ENCODE measurements around the gene DEFB118. TPM values are rescaled to one million over a fixed set of nuclear protein-coding genes. Genes with fewer than 3 reads are reported as not detected.
"Not testable (repeated sequence)": the region's sequence is repeated elsewhere in the genome, so short reads cannot be mapped to it uniquely, and the experiment has no call there.

DEFB118 gene
- total RNA-seq (2014; rRNA removed; shearing (Covaris generic)): not detected in 2 replicates

GRCh38 chr20:31368301-31368700, at the start of gene DEFB118:
Gene DEFB118 (plus strand): TSS chr20:31368601. CDS start chr20:31368651, 50 bp downstream.
- Histone ChIP-seq H3K4me1 (replicated peaks) (no peaks in the 10 kb centered on the region), H3K27ac (no peak within 1 kb of the TSS), H3K9me3 (replicated peaks) (no peaks in the 10 kb centered on the region), H3K36me3 (no peaks in the 10 kb centered on the region), H3K4me3 (no peak within 1 kb of the TSS), H3K27me3 (replicated peaks) (no peaks in the 10 kb centered on the region)
- no peak for DNase-seq (ENCODE audit: low read depth in 1 of 2, low spot score in 2 of 2)

- Histone ChIP-seq H3K9me3 (replicated peaks) (no peaks in the 10 kb centered on the region), H3K4me3 (no peak overlapping the region), H3K4me1 (replicated peaks) (no peaks in the 10 kb centered on the region), H3K36me3 (no peaks in the 10 kb centered on the region), H3K27ac (no peak overlapping the region), H3K27me3 (replicated peaks) (no peaks in the 10 kb centered on the region)
- DNase-seq (ENCODE audit: low read depth in 1 of 2, low spot score in 2 of 2): no peak
Observed at GRCh38 chr20:31322504-31322903, 45.9 kb upstream of the DEFB118 start.

GRCh38 chr20:31330893-31331292, 37.5 kb upstream of the DEFB118 start:
- H3K9me3 ChIP-seq (replicated peaks): no peaks in the 10 kb centered on the region
- no peak for DNase-seq (ENCODE audit: low read depth in 1 of 2, low spot score in 2 of 2)

GRCh38 chr20:31341470-31341869, 26.9 kb upstream of the DEFB118 start:
- Histone ChIP-seq H3K27me3 (replicated peaks) (no peaks in the 10 kb centered on the region), H3K4me3 (no peak overlapping the region), H3K36me3 (no peaks in the 10 kb centered on the region), H3K27ac (no peak overlapping the region), H3K4me1 (replicated peaks) (no peaks in the 10 kb centered on the region), H3K9me3 (replicated peaks) (no peaks in the 10 kb centered on the region)
- DNase-seq (ENCODE audit: low read depth in 1 of 2, low spot score in 2 of 2): no peak

More at GRCh38 chr20:31330893-31331292, 37.5 kb upstream of the DEFB118 start:
- no peak overlapping the region for H3K4me3 ChIP-seq
- no peak overlapping the region for H3K27ac ChIP-seq
- no peaks in the 10 kb centered on the region for H3K4me1 ChIP-seq (replicated peaks)
- no peaks in the 10 kb centered on the region for H3K27me3 ChIP-seq (replicated peaks)
- no peaks in the 10 kb centered on the region for H3K36me3 ChIP-seq

- Histone ChIP-seq H3K4me1 (replicated peaks) (no peaks in the 10 kb centered on the region), H3K27me3 (replicated peaks) (peaks cover 5% of the 10 kb centered on the region; the same call in 1 of the 2 replicates), H3K4me3 (no peak overlapping the region), H3K36me3 (no peaks in the 10 kb centered on the region), H3K27ac (no peak overlapping the region), H3K9me3 (replicated peaks) (no peaks in the 10 kb centered on the region)
- DNase-seq (ENCODE audit: low read depth in 1 of 2, low spot score in 2 of 2): no peak
Observed at GRCh38 chr20:31355981-31356380, 12.4 kb upstream of the DEFB118 start.

GRCh38 chr20:31363295-31363694, 5.1 kb upstream of the DEFB118 start:
- no peak for DNase-seq (ENCODE audit: low read depth in 1 of 2, low spot score in 2 of 2)
- H3K27me3 ChIP-seq (replicated peaks): peaks cover 5% of the 10 kb centered on the region; the same call in 1 of the 2 replicates
- H3K4me3 ChIP-seq: no peak overlapping the region
- no peak overlapping the region for H3K27ac ChIP-seq
- no peaks in the 10 kb centered on the region for H3K36me3 ChIP-seq
- H3K4me1 ChIP-seq (replicated peaks): no peaks in the 10 kb centered on the region
- H3K9me3 ChIP-seq (replicated peaks): no peaks in the 10 kb centered on the region

GRCh38 chr20:31364272-31364671, 4.1 kb upstream of the DEFB118 start:
- not testable (repeated sequence) for DNase-seq (ENCODE audit: low read depth in 1 of 2, low spot score in 2 of 2); H3K36me3 ChIP-seq; H3K9me3 ChIP-seq (replicated peaks); H3K27me3 ChIP-seq (replicated peaks); H3K4me3 ChIP-seq; H3K4me1 ChIP-seq (replicated peaks); H3K27ac ChIP-seq

GRCh38 chr20:31374346-31374745, 5.9 kb downstream of the DEFB118 start:
- no peaks in the 10 kb centered on the region for H3K27me3 ChIP-seq (replicated peaks)
- H3K27ac ChIP-seq: no peak overlapping the region
- no peak for DNase-seq (ENCODE audit: low read depth in 1 of 2, low spot score in 2 of 2)
- H3K4me3 ChIP-seq: no peak overlapping the region
- H3K9me3 ChIP-seq (replicated peaks): no peaks in the 10 kb centered on the region
- H3K36me3 ChIP-seq: no peaks in the 10 kb centered on the region
- H3K4me1 ChIP-seq (replicated peaks): no peaks in the 10 kb centered on the region

GRCh38 chr20:31390490-31390889, 22.1 kb downstream of the DEFB118 start, which contains the start of gene DEFB119:
Gene DEFB119 (minus strand): TSS chr20:31390590. CDS start chr20:31390483, 107 bp downstream.
- no peak within 1 kb of the TSS for H3K27ac ChIP-seq
- no peak for DNase-seq (ENCODE audit: low read depth in 1 of 2, low spot score in 2 of 2)
- no peaks in the 10 kb centered on the region for H3K27me3 ChIP-seq (replicated peaks)
- H3K9me3 ChIP-seq (replicated peaks): no peaks in the 10 kb centered on the region
- H3K4me3 ChIP-seq: no peak within 1 kb of the TSS
- H3K4me1 ChIP-seq (replicated peaks): no peaks in the 10 kb centered on the region
- no peaks in the 10 kb centered on the region for H3K36me3 ChIP-seq

GRCh38 chr20:31392836-31393235, 24.4 kb downstream of the DEFB118 start:
- no peaks in the 10 kb centered on the region for H3K36me3 ChIP-seq
- no peak overlapping the region for H3K27ac ChIP-seq
- H3K4me3 ChIP-seq: no peak overlapping the region
- no peak for DNase-seq (ENCODE audit: low read depth in 1 of 2, low spot score in 2 of 2)
- H3K27me3 ChIP-seq (replicated peaks): no peaks in the 10 kb centered on the region
- no peaks in the 10 kb centered on the region for H3K9me3 ChIP-seq (replicated peaks)
- no peaks in the 10 kb centered on the region for H3K4me1 ChIP-seq (replicated peaks)

GRCh38 chr20:31394900-31395299, 26.5 kb downstream of the DEFB118 start:
- H3K4me1 ChIP-seq (replicated peaks): no peaks in the 10 kb centered on the region
- H3K9me3 ChIP-seq (replicated peaks): no peaks in the 10 kb centered on the region
- no peaks in the 10 kb centered on the region for H3K27me3 ChIP-seq (replicated peaks)
- DNase-seq (ENCODE audit: low read depth in 1 of 2, low spot score in 2 of 2): no peak
- no peak overlapping the region for H3K4me3 ChIP-seq
- no peaks in the 10 kb centered on the region for H3K36me3 ChIP-seq
- no peak overlapping the region for H3K27ac ChIP-seq

GRCh38 chr20:31403886-31404285, 35.5 kb downstream of the DEFB118 start:
- H3K4me3 ChIP-seq: no peak overlapping the region
- no peak overlapping the region for H3K27ac ChIP-seq
- no peaks in the 10 kb centered on the region for H3K36me3 ChIP-seq
- H3K4me1 ChIP-seq (replicated peaks): no peaks in the 10 kb centered on the region
- DNase-seq (ENCODE audit: low read depth in 1 of 2, low spot score in 2 of 2): peak in 1 of 2 experiments; percentile 11
- H3K27me3 ChIP-seq (replicated peaks): no peaks in the 10 kb centered on the region
- H3K9me3 ChIP-seq (replicated peaks): no peaks in the 10 kb centered on the region

- Histone ChIP-seq H3K27ac (no peak within 1 kb of the TSS), H3K9me3 (replicated peaks) (no peaks in the 10 kb centered on the region), H3K36me3 (no peaks in the 10 kb centered on the region), H3K4me1 (replicated peaks) (no peaks in the 10 kb centered on the region), H3K4me3 (no peak within 1 kb of the TSS), H3K27me3 (replicated peaks) (no peaks in the 10 kb centered on the region)
- DNase-seq (ENCODE audit: low read depth in 1 of 2, low spot score in 2 of 2): peak in 1 of 2 experiments; percentile 11
Observed at GRCh38 chr20:31406115-31406514, 37.7 kb downstream of the DEFB118 start, which contains the start of gene DEFB121. Gene DEFB121 (minus strand): TSS chr20:31406215. CDS start chr20:31406152, 63 bp downstream.

GRCh38 chr20:31410011-31410410, 41.6 kb downstream of the DEFB118 start:
- Histone ChIP-seq H3K4me3 (no peak overlapping the region), H3K9me3 (replicated peaks) (no peaks in the 10 kb centered on the region), H3K36me3 (no peaks in the 10 kb centered on the region), H3K27me3 (replicated peaks) (no peaks in the 10 kb centered on the region), H3K27ac (no peak overlapping the region), H3K4me1 (replicated peaks) (no peaks in the 10 kb centered on the region)
- DNase-seq (ENCODE audit: low read depth in 1 of 2, low spot score in 2 of 2): peak in 1 of 2 experiments; percentile 4

- Histone ChIP-seq H3K27me3 (replicated peaks) (no peaks in the 10 kb centered on the region), H3K9me3 (replicated peaks) (no peaks in the 10 kb centered on the region), H3K27ac (no peak overlapping the region), H3K4me1 (replicated peaks) (no peaks in the 10 kb centered on the region), H3K4me3 (no peak overlapping the region), H3K36me3 (no peaks in the 10 kb centered on the region)
- no peak for DNase-seq (ENCODE audit: low read depth in 1 of 2, low spot score in 2 of 2)
Observed at GRCh38 chr20:31414381-31414780, 46.0 kb downstream of the DEFB118 start.

All from SJSA1 (cell line).